ENCODE results near the gene ZFYVE9. TPM values are rescaled to one million over a fixed set of nuclear protein-coding genes. Genes with fewer than 3 reads are reported as not detected.
"Not testable (repeated sequence)": the region's sequence is repeated elsewhere in the genome, so short reads cannot be mapped to it uniquely, and the experiment has no call there.

Gene ZFYVE9
- total and polyA plus RNA-seq, 2 donors, result 13.1 to 73.5 TPM

DNA sequence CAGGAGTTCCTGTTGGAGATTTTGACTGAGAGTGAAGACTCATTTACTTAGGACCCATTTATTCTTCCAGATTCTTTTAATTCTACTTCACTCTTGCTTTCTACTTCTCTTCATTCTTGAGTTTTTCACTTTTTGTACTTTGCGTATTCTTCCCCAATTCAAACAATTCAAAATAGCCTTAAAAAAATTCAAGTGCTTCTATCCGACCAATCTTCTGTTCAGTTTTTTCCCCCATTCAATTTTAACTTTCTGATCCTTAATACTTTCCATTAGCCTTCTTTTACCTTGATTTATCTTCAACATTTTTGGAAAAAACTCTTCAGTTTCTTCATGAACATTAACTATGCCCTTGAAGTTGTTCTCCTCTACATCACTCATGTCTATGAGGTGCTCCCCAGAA is 21.1 kb downstream of the ZFYVE9 start:
- no peaks in the 10 kb centered on the region for H3K4me1 ChIP-seq (ENCODE audit: insufficient read depth)
- DNase-seq (ENCODE audit: extremely low spot score), result no peak
- H3K36me3 ChIP-seq (ENCODE audit: insufficient read depth), result no peaks in the 10 kb centered on the region
- H3K27ac ChIP-seq (ENCODE audit: low read depth), result no peak overlapping the region
- WGBS, result 94% methylated on average over 2 of the region's 2 CpGs
- H3K4me3 ChIP-seq (ENCODE audit: low read depth, low read length), result no peak overlapping the region

DNA sequence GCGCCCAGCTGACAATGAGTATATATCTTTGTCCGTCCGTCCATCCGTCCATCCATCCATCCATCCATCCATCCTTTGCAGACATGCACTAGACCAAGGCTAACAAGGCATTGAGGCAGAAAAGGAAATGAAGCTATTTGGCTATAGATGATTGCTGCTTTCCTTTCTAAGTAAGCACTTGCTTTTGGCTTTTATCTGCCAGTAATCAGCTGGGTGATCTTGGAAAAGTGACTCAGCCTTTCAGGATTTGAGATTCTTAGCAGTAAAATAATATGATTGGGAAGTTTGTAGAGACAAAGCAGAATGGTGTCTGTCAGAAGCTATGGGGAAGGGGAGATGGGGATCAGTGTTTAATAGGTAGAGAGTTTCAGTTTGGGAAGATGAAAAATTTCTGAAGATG is 22.7 kb downstream of the ZFYVE9 start:
- Histone ChIP-seq H3K4me1 (ENCODE audit: insufficient read depth) (no peaks in the 10 kb centered on the region), H3K4me3 (ENCODE audit: low read depth, low read length) (no peak overlapping the region), H3K36me3 (ENCODE audit: insufficient read depth) (no peaks in the 10 kb centered on the region), H3K27ac (ENCODE audit: low read depth) (no peak overlapping the region)
- DNase-seq (ENCODE audit: extremely low spot score), result no peak
- WGBS, result 96% methylated on average over 4 of the region's 4 CpGs

DNA sequence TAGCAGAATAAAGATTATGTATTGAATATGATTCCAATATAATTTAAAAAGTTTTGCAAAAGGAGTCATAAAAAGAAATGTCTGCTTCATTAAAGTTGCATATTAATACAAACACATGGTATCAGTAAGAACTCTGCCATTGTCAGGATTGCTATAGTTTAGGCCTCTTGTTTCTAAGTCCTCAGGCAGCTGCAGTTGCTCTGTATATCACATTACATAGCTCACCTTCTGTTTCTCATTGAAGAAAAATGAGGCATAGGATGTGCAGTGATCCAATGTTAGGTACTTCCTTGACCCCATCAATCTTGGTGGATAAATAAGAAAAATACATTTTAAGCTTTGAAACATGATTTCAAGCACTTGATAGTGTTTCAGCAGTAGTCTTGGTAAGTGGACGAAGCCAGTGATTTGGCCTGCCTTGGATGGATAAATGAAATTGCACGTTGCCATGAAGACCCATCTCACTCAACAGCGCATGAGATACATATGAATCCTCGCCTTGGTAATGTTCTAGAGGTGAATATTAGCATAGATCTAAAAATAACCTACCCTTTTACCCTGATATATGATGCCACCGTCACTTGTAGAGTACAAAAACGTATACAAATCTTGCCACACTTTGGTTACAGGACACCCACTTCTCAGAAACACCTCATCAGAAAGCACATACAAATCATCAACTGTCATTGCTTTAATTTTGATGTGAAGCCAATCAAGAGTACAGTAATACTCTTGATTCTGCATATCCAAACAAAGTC is 25.3 kb downstream of the ZFYVE9 start:
- Histone ChIP-seq H3K27ac (ENCODE audit: low read depth) (no peak overlapping the region), H3K4me3 (ENCODE audit: low read depth, low read length) (no peak overlapping the region), H3K36me3 (ENCODE audit: insufficient read depth) (no peaks in the 10 kb centered on the region), H3K4me1 (ENCODE audit: insufficient read depth) (no peaks in the 10 kb centered on the region)
- 85% methylated on average over 6 of the region's 6 CpGs for WGBS
- no peak for DNase-seq (ENCODE audit: extremely low spot score)

DNA sequence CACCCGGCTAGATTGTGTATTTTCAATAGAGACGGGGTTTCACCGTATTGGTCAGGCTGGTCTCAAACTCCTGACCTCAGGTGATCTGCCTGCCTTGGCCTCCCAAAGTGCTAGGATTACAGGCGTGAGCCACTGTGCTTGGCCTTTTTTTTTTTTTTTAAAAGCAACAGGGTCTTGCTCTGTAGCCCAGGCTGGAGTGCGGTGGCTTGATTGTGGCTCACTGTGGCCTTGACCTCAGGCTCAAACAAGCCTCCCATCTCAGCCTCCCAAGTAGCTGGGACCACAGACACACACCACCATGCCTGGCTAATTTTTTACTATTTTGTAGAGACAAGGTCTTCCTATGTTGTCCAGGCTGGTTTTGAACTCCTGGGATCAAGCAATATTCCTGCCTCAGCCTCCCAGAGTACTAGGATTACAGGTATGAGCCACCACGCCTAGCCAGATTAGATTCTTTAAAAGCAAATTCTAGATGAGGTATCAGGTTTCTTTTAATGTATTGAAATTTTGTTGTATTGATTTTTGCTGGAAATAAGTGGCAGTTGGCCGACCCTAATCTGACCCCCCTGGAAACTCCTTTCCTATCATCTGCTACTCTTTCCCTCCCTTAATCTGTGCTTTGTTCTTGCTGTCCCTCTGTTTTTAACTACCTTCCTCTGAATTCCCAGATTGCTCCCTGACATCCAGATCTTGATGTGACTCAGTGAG is 26.6 kb downstream of the ZFYVE9 start:
- H3K4me3 ChIP-seq (ENCODE audit: low read depth, low read length), result no peak overlapping the region
- 92% methylated on average over 7 of the region's 7 CpGs for WGBS
- H3K4me1 ChIP-seq (ENCODE audit: insufficient read depth), result no peaks in the 10 kb centered on the region
- no peak for DNase-seq (ENCODE audit: extremely low spot score)
- no peak overlapping the region for H3K27ac ChIP-seq (ENCODE audit: low read depth)
- no peaks in the 10 kb centered on the region for H3K36me3 ChIP-seq (ENCODE audit: insufficient read depth)

DNA sequence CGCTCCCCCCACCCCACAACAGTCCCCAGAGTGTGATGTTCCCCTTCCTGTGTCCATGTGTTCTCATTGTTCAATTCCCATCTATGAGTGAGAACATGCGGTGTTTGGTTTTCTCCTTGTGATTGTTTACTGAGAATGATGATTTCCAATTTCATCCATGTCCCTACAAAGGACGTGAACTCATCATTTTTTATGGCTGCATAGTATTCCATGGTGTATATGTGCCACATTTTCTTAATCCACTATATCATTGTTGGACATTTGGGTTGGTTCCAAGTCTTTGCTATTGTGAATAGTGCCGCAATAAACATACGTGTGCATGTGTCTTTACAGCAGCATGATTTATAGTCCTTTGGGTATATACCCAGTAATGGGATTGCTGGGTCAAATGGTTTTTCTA is 29.3 kb downstream of the ZFYVE9 start:
- not testable (repeated sequence) for H3K4me3 ChIP-seq (ENCODE audit: low read depth, low read length); H3K36me3 ChIP-seq (ENCODE audit: insufficient read depth); DNase-seq (ENCODE audit: extremely low spot score); H3K4me1 ChIP-seq (ENCODE audit: insufficient read depth); H3K27ac ChIP-seq (ENCODE audit: low read depth)
- 95% methylated on average over 4 of the region's 5 CpGs for WGBS

DNA sequence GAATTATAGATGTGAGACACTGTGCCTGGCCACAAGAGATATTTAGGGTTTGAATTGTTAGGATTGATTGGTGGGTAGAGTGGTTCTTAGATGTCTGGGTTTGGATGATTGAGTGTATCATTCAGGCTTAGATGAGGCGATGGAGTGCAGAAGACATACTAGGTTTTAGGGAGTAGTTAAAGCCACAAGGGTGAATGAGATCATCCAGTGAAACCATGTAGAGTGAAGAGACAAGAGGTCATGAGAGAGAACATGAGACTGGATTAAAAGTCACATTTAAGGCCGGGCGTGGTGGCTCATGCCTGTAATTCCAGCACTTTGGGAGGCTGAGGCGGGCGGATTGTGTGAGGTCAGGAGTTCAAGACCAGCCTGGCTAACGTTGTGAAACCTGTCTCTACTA is 37.2 kb downstream of the ZFYVE9 start:
- Histone ChIP-seq H3K4me3 (ENCODE audit: low read depth, low read length) (no peak overlapping the region), H3K27ac (ENCODE audit: low read depth) (no peak overlapping the region), H3K4me1 (ENCODE audit: insufficient read depth) (no peaks in the 10 kb centered on the region), H3K36me3 (ENCODE audit: insufficient read depth) (no peaks in the 10 kb centered on the region)
- DNase-seq (ENCODE audit: extremely low spot score), result no peak
- 81% methylated on average over 6 of the region's 6 CpGs for WGBS

DNA sequence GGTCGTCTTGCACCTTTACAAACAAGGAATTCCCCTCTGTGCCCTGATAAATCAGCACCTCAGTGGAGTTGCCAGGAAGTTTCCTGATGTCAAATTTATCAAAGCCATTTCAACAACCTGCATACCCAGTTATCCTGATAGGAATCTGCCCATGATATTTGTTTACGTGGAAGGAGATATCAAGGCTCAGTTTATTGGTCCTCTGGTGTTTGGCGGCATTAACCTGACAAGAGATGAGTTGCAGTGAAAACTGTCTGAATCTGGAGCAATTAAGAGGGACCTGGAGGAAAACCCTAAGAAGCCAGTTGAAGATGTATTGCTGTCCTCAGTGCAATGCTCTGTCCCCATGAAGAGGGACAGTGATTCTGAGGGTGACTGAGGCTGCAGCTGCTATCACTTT is 38.3 kb downstream of the ZFYVE9 start:
- no peak for DNase-seq (ENCODE audit: extremely low spot score)
- Histone ChIP-seq H3K36me3 (ENCODE audit: insufficient read depth) (no peaks in the 10 kb centered on the region), H3K27ac (ENCODE audit: low read depth) (no peak overlapping the region), H3K4me3 (ENCODE audit: low read depth, low read length) (no peak overlapping the region), H3K4me1 (ENCODE audit: insufficient read depth) (no peaks in the 10 kb centered on the region)
- WGBS, result 57% methylated on average over 3 of the region's 3 CpGs

DNA sequence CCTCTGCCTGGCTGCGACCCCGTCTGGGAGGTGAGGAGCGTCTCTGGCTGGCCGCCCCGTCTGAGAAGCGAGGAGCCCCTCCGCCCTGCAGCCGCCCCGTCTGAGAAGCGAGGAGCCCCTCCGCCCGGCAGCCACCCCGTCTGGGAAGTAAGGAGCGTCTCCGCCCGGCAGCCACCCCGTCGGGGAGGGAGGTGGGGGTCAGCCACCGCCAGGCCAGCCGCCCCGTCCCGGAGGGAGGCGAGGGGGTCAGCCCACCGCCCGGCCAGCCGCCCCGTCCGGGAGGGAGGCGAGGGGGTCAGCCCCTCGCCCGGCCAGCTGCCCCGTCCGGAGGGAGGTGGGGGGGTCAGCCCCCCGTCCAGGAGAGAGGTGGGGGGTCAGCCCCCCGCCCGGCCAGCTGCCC is 39.9 kb downstream of the ZFYVE9 start:
- H3K4me1 ChIP-seq (ENCODE audit: insufficient read depth); H3K27ac ChIP-seq (ENCODE audit: low read depth); H3K4me3 ChIP-seq (ENCODE audit: low read depth, low read length); DNase-seq (ENCODE audit: extremely low spot score); H3K36me3 ChIP-seq (ENCODE audit: insufficient read depth): not testable (repeated sequence)
- WGBS, result 98% methylated on average over 36 of the region's 36 CpGs

DNA sequence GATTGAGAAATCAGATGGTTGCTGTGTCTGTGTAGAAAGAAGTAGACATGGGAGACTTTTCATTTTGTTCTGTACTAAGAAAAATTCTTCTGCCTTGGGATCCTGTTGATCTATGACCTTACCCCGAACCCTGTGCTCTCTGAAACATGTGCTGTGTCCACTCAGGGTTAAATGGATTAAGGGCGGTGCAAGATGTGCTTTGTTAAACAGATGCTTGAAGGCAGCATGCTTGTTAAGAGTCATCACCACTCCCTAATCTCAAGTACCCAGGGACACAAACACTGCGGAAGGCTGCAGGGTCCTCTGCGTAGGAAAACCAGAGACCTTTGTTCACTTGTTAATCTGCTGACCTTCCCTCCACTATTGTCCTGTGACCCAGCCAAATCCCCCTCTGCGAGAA is 40.4 kb downstream of the ZFYVE9 start:
- H3K36me3 ChIP-seq (ENCODE audit: insufficient read depth); DNase-seq (ENCODE audit: extremely low spot score): not testable (repeated sequence)
- 59% methylated on average over 5 of the region's 5 CpGs for WGBS

DNA sequence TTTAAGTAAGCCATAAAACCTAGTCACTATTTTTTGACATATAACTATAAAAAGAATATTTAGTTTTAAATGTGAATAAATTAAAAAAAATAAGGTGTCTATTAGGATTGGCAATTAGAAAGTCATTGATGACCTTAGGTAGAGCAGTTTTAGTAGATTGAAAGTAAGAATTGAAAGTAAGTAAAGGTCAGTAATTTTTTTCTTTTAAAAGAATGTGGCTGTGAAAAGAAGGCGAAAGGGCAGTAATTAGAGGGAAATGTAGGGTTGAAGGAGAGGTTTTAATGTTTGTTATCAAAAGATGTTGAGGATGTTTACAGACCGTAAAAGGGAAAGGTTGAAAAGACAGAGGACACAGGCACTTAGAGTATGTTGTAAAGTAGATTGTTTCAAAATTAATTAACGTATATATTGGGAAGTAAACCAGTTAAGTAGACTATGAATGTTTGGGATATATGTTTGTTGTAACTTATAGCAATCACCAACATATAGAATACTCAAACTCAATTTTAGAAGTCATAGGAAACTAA is 41.0 kb downstream of the ZFYVE9 start:
- 79% methylated on average over 3 of the region's 3 CpGs for WGBS
- Histone ChIP-seq H3K36me3 (ENCODE audit: insufficient read depth) (no peaks in the 10 kb centered on the region), H3K27ac (ENCODE audit: low read depth) (no peak overlapping the region), H3K4me1 (ENCODE audit: insufficient read depth) (no peaks in the 10 kb centered on the region), H3K4me3 (ENCODE audit: low read depth, low read length) (no peak overlapping the region)
- no peak for DNase-seq (ENCODE audit: extremely low spot score)

More for the DNA sequence above, 40.4 kb downstream of the ZFYVE9 start:
- H3K4me3 ChIP-seq (ENCODE audit: low read depth, low read length); H3K4me1 ChIP-seq (ENCODE audit: insufficient read depth); H3K27ac ChIP-seq (ENCODE audit: low read depth): not testable (repeated sequence)

DNA sequence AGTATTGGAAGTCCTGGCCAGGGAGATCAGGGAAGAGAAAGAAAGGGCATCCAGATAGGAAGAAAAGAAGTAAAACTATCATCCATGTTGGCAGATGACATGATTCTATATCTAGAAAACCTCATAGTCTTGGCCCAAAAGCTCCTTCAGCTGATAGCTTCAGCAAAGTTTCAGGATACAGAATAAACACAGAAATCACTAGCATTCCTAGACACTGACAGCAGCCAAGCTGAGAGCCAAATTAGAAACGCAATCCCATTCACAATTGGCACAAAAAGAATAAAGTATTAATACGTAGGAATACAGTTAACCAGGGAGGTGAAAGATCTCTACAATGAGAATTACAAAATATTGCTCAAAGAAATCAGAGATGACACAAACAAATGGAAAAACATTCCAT is 44.6 kb downstream of the ZFYVE9 start:
- WGBS, result 45% methylated on average over 2 of the region's 2 CpGs
- Histone ChIP-seq H3K4me3 (ENCODE audit: low read depth, low read length) (no peak overlapping the region), H3K27ac (ENCODE audit: low read depth) (no peak overlapping the region), H3K4me1 (ENCODE audit: insufficient read depth) (no peaks in the 10 kb centered on the region), H3K36me3 (ENCODE audit: insufficient read depth) (no peaks in the 10 kb centered on the region)
- DNase-seq (ENCODE audit: extremely low spot score), result no peak

DNA sequence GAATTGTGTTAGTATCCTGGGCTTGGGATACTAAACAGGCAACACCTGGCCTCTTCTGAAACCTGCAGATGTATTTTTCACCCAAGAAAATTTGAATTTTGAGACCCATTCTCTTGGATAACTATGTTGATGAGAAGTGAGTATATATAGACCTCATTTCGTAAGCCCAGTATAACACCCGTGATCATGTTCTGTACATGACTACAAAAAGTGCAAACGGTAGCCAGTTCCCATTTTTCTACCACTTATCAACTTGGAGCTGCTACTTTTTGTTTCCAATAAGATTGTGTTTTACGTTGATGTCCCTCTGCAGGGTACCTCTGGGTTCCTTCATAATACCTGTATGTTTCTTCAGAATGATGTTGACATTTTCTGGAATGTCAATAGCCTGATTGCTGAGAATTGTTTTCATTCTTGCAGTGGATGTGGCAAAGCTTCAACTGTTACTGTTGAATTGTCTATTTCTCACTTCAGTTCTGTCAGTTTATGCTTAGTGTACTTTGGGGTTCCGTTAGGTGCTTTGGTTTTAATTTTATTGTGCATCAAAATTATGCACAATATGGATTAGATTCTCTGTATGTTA is 48.1 kb downstream of the ZFYVE9 start:
- WGBS, result 91% methylated on average over 5 of the region's 5 CpGs

DNA sequence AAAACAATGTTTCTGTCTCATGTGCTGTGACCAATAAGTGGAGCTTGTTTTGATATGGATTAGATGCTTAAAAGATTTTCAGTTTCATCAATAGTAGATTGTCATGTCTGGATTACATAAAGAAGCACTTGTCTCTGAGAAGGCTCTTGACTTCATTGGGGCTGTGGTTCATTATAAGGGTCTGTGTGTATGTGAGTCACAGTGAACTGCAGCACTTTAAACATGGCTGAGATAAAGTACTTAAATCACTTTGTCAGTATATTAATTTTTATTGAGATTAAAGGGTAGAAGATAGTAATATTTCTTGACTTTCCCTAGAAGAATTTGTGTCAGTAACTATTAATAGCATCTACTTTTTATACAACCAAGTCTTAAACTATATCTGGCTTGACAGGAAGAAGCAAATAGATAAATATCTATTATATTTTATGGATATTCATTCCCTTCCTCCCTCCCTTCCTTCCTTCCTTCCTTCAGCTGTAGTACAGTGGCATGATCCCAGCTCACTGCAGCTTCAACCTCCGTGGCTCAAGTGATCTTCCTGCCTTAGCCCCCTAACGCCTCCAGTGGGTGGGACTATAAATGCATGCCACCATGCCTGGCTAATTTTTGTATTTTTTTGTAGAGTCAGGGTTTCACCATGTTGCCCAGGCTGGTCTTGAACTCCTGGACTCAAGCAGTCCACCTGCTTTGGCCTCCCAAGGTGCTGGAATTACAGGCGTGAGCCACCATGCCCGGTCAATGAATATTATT is 48.8 kb downstream of the ZFYVE9 start:
- Histone ChIP-seq H3K4me3 (ENCODE audit: low read depth, low read length) (no peak overlapping the region), H3K36me3 (ENCODE audit: insufficient read depth) (no peaks in the 10 kb centered on the region), H3K27ac (ENCODE audit: low read depth) (no peak overlapping the region), H3K4me1 (ENCODE audit: insufficient read depth) (no peaks in the 10 kb centered on the region)
- no peak for DNase-seq (ENCODE audit: extremely low spot score)
- WGBS, result 67% methylated on average over 4 of the region's 4 CpGs

More for the DNA sequence above, 48.1 kb downstream of the ZFYVE9 start:
- Histone ChIP-seq H3K27ac (ENCODE audit: low read depth) (no peak overlapping the region), H3K36me3 (ENCODE audit: insufficient read depth) (no peaks in the 10 kb centered on the region), H3K4me1 (ENCODE audit: insufficient read depth) (no peaks in the 10 kb centered on the region), H3K4me3 (ENCODE audit: low read depth, low read length) (no peak overlapping the region)
- no peak for DNase-seq (ENCODE audit: extremely low spot score)

Measured in urinary bladder (tissue), 4 donors.